ENCODE data around the gene NFIB. TPM values are rescaled to one million over a fixed set of nuclear protein-coding genes. Genes with fewer than 3 reads are reported as not detected.

The NFIB gene
- total RNA-seq, 6 experiments from 2014 or later, result 0.69 to 6.2 (median 4.4) TPM

DNA sequence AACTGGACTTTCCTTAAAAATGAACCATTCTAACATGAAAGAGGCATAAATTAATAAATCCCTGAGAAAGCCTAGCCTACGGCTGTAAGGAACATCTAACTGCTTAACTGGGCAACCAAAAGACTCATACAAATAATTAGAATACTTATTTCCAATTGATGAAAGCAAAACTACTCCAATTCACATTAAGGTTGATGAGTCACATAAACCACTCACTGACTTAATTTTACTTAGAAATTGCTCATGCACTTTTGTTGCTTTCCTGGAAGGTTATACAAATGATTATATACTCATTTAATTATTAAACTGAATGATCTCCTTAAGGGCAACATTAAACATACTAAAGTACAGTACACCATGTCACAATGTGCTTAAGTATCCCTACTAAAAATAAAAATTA, 101.9 kb downstream of the NFIB start:
- no peak overlapping the region for H3K27ac Mint-ChIP-seq
- no peaks in the 10 kb centered on the region for H3K27me3 Mint-ChIP-seq (ENCODE audit: insufficient read depth)
- DNase-seq, result peak; percentile 15
- TF ChIP-seq CTCF (IDR thresholded peaks at IDR 0.05), result no peak
- peaks cover 30% of the 10 kb centered on the region for H3K4me1 Mint-ChIP-seq (ENCODE audit: low read depth)
- H3K36me3 Mint-ChIP-seq (ENCODE audit: low read depth), result no peaks in the 10 kb centered on the region
- H3K9me3 Mint-ChIP-seq, result no peaks in the 10 kb centered on the region
- no peak overlapping the region for H3K4me3 Mint-ChIP-seq

GRCh38 chr9:14211564-14211963, 102.4 kb downstream of the NFIB start:
- Mint-ChIP-seq H3K9me3 (no peaks in the 10 kb centered on the region), H3K27me3 (ENCODE audit: insufficient read depth) (no peaks in the 10 kb centered on the region), H3K4me1 (ENCODE audit: low read depth) (peaks cover 25% of the 10 kb centered on the region), H3K4me3 (no peak overlapping the region), H3K36me3 (ENCODE audit: low read depth) (no peaks in the 10 kb centered on the region), H3K27ac (no peak overlapping the region)
- no peak for DNase-seq
- no peak for TF ChIP-seq CTCF (IDR thresholded peaks at IDR 0.05)

DNA sequence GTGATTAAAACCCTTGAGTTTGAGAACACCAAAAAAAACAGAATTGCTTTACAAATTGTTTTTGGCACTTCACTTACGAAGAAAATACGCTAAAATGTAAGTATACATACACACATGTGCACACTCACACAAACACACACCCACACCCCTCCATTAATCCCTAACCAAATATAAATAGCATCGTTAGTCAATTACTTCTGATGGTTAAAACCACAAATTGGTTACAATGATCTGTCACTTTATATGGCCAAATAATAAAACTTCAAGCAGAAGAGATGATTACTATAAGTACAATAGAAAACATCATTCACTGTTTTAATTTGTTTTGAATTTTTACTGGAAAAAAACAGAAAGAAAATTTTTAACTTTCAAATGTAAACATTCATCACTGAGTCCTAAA, 103.5 kb downstream of the NFIB start:
- Mint-ChIP-seq H3K27me3 (ENCODE audit: insufficient read depth) (no peaks in the 10 kb centered on the region), H3K4me1 (ENCODE audit: low read depth) (peaks cover 27% of the 10 kb centered on the region), H3K9me3 (no peaks in the 10 kb centered on the region), H3K4me3 (no peak overlapping the region), H3K27ac (no peak overlapping the region), H3K36me3 (ENCODE audit: low read depth) (no peaks in the 10 kb centered on the region)
- no peak for TF ChIP-seq CTCF (IDR thresholded peaks at IDR 0.05)
- no peak for DNase-seq

DNA sequence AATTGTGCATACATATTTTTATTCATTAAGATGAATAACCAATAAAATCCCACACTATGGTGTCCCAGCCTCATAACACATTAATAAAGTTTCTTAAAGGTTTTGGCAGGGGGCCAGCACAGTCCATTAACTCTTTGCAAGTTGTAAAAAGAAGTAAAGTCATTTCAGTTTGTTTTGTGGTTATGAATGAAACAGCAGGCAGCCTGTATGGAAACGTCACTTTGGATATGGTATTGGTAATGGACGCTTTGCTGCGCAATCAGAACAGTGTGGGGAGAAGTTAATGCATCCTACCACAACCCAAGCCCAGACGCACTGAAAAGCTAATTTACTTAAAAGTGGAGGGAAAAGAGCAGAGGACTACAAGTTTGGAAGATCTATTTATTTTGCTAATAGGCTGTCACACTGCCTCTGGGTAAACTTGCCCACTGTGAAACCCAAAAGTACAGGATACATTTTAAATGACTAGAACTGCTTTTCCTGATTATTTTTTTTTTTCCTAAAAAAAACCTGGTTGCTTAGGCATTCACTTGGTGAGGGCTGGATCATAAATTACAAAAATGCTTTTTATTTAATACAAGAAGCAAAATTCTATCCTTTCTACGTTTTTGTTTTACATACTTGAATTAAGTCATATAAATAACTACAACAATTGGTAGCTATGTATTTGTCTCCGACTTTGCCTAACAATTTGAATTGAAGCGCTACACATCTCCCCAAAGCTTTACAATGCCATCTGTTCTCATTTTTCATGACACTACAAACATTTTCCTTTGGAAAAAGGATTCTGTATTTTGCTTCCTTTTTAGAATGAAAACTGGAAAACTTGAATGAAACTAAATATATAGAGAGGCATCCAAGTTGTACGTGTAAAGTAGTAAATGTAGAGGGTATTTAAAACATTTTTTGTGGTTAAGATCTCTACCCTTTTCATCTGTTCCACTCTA, 104.3 kb downstream of the NFIB start:
- Mint-ChIP-seq H3K4me3 (no peak overlapping the region), H3K27me3 (ENCODE audit: insufficient read depth) (no peaks in the 10 kb centered on the region), H3K36me3 (ENCODE audit: low read depth) (no peaks in the 10 kb centered on the region), H3K4me1 (ENCODE audit: low read depth) (peaks cover 23% of the 10 kb centered on the region), H3K27ac (no peak overlapping the region), H3K9me3 (no peaks in the 10 kb centered on the region)
- no peak for DNase-seq
- no peak for TF ChIP-seq CTCF (IDR thresholded peaks at IDR 0.05)

DNA sequence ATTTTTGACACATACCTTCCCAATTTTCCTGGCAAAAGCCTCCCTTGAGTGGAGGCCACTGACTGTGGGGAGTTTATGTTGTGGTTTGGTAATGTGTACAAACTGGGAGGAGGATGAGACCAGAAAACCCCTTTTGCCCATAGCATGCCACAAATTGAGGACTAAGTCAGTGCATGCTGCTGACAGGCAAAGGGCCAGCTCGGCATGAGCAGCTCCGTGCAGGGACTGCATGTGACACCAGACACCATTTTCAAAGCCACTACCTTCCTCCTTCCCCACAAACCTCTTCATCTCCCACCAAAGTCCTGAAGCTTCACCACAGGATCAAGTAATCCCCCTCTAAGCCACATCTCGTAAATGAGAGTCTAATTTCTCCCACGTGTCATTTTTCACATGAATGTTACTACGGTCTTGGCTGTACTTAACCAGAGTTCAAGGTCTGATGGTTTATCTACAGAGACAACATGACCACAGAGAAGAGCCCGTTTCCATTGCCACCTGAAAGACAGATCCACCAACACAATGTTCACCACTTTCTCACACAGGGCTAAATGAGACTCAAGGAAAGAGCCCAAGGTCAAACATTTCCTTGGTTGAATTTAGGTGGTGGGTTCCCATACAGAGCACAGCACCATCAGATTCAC, 106.5 kb downstream of the NFIB start:
- Mint-ChIP-seq H3K4me3 (no peak overlapping the region), H3K36me3 (ENCODE audit: low read depth) (no peaks in the 10 kb centered on the region), H3K27ac (no peak overlapping the region), H3K27me3 (ENCODE audit: insufficient read depth) (no peaks in the 10 kb centered on the region), H3K4me1 (ENCODE audit: low read depth) (peaks cover 20% of the 10 kb centered on the region), H3K9me3 (no peaks in the 10 kb centered on the region)
- no peak for TF ChIP-seq CTCF (IDR thresholded peaks at IDR 0.05)
- DNase-seq, result no peak

All from HFFc6 (cell line).